Peyer's patch (tissue), 4 donors: Measurements from ENCODE around the gene CHMP4B. TPM values are rescaled to one million over a fixed set of nuclear protein-coding genes. Genes with fewer than 3 reads are reported as not detected.

Source experiments
- DNase-seq, 3 donors: peaks; one replicate each; pipeline ENCODE4 v3.0.0-alpha.2; 2017 to 2019
- H3K27ac ChIP-seq, 4 donors: fragments of 200-600 bp; sonication (generic); one replicate each; pipeline ENCODE4 v1.5.1; 2016 to 2019
- H3K27me3 ChIP-seq, 2 donors: fragments of 200-600 bp; sonication (generic); one replicate each; pipeline ENCODE4 v1.5.1; 2019
- H3K36me3 ChIP-seq, 3 donors: fragments of 200-600 bp; sonication (generic); one replicate each; pipeline ENCODE4 v1.5.1; 2016 to 2019
- H3K4me1 ChIP-seq, 4 donors: fragments of 200-600 bp; sonication (generic); one replicate each; pipeline ENCODE4 v1.5.1; 2016 to 2019
- H3K4me3 ChIP-seq, 4 donors: fragments of 200-600 bp; sonication (generic); 1 replicate in 3 of 4; 2 replicates in 1 of 4; pipeline ENCODE4 v1.5.1; 2016 to 2019; ENCODE audit warnings: mild to moderate bottlenecking in 1 of 4
- H3K9me3 ChIP-seq, 4 donors: fragments of 200-600 bp; sonication (generic); one replicate each; pipeline ENCODE4 v1.5.1; 2016 to 2019; ENCODE audit warnings: mild to moderate bottlenecking in 1 of 4
- CTCF ChIP-seq, 6 experiments: fragments of 450-650 bp in 4 of 6; fragments of 200-600 bp in 2 of 6; sonication (generic) in 1 of 6; IDR thresholded peaks; one replicate each; pipeline ENCODE4 v1.5.1; 2017 to 2019; ENCODE audit warnings: antibody characterized with exemption in 6 of 6, mild to moderate bottlenecking in 3 of 6, moderate library complexity in 1 of 6
- POLR2A ChIP-seq, 2 donors: fragments of 450-650 bp; IDR thresholded peaks; one replicate each; pipeline ENCODE4 v1.5.1; 2017; ENCODE audit warnings: antibody characterized with exemption in 2 of 2, mild to moderate bottlenecking in 2 of 2, moderate library complexity in 2 of 2
- total RNA-seq, 4 donors: library from RNA; depleted of rRNA; stranded (reverse); fragments of >200 nt; gene quantifications; one replicate each; pipeline ENCODE4 v1.1.0, GENCODE V29; 2016

Gene CHMP4B
- total RNA-seq, 4 donors from 2014 or later, result 80.0 to 137 (median 111) TPM

DNA sequence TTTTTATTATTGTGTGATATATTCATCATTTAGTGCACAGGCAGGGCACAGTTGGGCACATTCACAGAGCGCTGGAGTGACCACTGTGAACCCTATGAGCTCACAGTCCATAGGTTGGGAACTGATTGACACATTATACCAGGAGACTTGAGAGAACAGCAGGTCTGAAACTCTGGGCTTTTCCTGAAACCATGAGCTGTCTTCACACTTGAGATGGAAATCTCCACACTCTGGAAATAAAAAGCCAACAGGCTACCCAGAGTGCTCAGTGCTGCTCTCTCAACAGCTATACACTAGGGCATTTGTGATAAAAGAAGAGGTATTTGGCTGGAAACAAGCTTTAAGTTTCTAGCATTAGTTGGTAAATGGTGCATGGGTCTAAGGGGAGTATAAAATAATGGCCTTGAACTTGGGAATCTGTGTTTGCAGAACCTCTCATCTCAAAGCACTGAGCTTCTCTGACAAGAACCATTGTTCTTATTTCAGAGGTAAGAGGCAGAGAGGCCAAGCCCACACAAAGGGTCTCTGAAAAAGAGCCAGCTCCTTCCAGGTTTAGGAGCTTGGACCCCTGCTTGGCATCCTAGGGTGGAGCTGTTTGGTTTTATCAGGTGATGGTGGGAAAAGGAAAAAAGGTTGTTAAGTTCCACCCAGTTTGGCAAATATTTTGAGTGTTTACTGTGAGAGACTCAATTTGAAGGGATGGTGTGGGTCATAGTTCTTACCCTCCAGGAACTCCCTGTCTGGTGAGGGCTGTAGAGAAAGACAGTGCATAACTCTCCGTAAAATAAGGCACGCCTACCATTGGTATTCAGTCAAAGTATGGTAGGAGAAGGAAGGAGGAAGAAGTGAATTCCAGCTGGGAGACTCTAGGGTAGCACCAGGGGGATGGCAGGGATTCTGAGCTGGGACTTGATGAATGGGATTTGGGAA lies 14.5 kb downstream of the CHMP4B start:
- TF ChIP-seq POLR2A (IDR thresholded peaks at IDR 0.05) (no peak), CTCF (IDR thresholded peaks at IDR 0.05) (no peak)
- no peaks in the 10 kb centered on the region for H3K9me3 ChIP-seq
- H3K4me3 ChIP-seq, result no peak overlapping the region
- peak in 1 of 3 donors; percentile 81 for DNase-seq
- no peaks in the 10 kb centered on the region for H3K27me3 ChIP-seq
- H3K27ac ChIP-seq, result peak overlapping the region in 3 of 4 donors; percentile 38 to 83 (median 69)
- H3K4me1 ChIP-seq, result peaks cover 0 to 80% (median 12%) of the 10 kb centered on the region in 4 donors
- no peaks in the 10 kb centered on the region for H3K36me3 ChIP-seq

DNA sequence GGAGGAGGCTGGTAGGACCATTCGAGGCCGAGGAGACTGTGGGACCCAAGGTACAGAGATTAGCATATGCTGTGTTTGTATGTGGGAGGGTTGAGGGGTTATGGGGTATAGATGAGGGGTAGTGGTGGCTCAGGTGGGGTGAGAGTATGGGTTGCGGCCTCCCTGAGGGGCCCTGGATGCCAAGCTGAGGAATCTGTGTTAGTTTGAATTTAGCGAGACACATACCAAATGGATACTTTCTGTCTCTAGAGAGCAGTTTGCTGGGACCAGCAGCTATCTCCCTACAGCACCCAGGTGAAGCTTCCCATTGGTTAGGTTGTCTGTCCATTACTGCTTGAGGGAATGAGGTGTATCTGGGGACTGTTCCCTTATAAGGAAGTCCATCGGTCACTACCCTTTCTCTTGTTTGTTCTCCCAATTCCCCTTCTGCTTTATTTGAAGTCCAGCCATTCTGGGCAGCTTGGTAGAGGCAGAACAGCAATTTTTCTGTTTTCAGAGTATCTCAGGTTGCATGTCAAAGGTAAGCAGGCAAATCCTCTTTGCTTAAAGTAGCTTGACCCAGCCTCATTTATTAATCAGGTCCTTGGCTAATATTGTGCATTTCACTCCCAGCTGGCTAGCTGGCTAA lies 15.2 kb downstream of the CHMP4B start:
- Histone ChIP-seq H3K4me1 (peaks cover 0 to 82% (median 12%) of the 10 kb centered on the region in 4 donors), H3K27ac (peak overlapping the region in 3 of 4 donors; percentile 28 to 83 (median 69)), H3K9me3 (no peaks in the 10 kb centered on the region), H3K4me3 (peak overlapping the region in 1 of 4 donors; percentile 5), H3K36me3 (no peaks in the 10 kb centered on the region), H3K27me3 (no peaks in the 10 kb centered on the region)
- TF ChIP-seq CTCF (IDR thresholded peaks at IDR 0.05) (no peak), POLR2A (IDR thresholded peaks at IDR 0.05) (no peak)
- DNase-seq, result no peak

GRCh38 chr20:33827109-33827508 lies 16.0 kb downstream of the CHMP4B start:
- Histone ChIP-seq H3K4me1 (peaks cover 0 to 89% (median 15%) of the 10 kb centered on the region in 4 donors), H3K27me3 (no peaks in the 10 kb centered on the region), H3K27ac (peak overlapping the region in 2 of 4 donors; percentile 69 to 83), H3K4me3 (no peak overlapping the region), H3K9me3 (no peaks in the 10 kb centered on the region), H3K36me3 (no peaks in the 10 kb centered on the region)
- TF ChIP-seq POLR2A (IDR thresholded peaks at IDR 0.05) (no peak), CTCF (IDR thresholded peaks at IDR 0.05) (no peak)
- DNase-seq, result no peak

DNA sequence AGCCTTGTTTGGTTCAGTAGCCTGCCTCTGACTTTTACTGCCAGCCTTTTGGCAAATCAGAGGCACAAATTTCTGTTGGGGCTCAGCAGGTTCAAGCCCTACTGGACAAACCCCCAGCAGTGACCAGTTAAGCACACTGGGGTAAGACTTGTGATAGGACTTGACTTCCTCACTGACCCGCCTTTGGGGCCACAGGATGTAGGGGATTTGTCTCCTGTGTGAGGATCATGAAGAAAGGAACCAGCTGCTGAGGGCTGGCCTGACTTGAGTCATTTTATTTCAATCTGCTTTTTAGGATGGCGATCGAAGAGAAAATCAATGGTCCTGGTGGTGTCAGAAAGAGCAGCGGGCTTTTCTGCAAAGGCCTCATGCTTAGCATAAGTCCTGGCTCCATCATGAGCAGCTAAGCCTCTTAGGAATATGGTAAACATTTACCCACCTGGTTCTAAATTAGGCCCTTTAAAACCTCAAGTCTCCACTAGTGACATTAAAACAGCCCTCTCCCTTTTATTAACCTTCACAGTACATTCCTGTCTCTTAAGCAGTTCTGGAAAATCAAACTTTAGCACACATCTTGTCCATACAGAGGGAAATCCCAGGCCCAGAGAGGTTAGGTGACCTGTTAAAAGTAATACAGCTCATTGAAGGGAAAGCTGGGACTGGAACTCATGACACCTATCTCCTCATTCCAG lies 16.6 kb downstream of the CHMP4B start:
- DNase-seq, result no peak
- Histone ChIP-seq H3K36me3 (no peaks in the 10 kb centered on the region), H3K9me3 (no peaks in the 10 kb centered on the region), H3K27ac (peak overlapping the region in 1 of 4 donors; percentile 83), H3K27me3 (no peaks in the 10 kb centered on the region), H3K4me1 (peaks cover 0 to 94% (median 15%) of the 10 kb centered on the region in 4 donors), H3K4me3 (no peak overlapping the region)
- TF ChIP-seq CTCF (IDR thresholded peaks at IDR 0.05), result no peak
- TF ChIP-seq POLR2A (IDR thresholded peaks at IDR 0.05), result no peak

DNA sequence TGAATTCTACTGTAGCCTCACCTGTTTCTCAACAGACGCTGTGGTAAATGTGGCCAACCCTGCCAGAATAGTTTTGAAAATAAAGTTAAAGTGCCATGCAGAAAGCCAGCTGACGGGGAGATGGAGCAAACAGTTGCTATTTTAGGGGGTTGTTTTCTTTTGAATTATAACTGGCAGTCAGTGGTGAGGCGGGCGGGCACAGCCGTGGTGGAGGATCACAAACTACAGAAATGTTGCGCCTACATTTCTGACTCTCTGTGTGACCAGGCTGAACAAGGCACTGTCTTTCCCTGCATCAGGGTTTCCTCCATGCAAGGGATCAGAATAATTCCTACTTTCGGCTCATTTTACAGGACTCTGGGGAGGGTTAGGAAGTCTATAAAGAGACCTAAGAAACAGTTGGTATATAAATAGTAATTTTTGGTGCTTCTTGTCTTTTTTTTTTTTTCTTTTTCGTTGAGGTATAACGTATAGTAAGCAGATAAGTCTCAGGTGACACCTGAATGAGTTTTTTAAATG lies 17.2 kb downstream of the CHMP4B start:
- Histone ChIP-seq H3K9me3 (no peaks in the 10 kb centered on the region), H3K36me3 (no peaks in the 10 kb centered on the region), H3K27me3 (no peaks in the 10 kb centered on the region), H3K4me3 (no peak overlapping the region), H3K4me1 (peaks cover 0 to 98% (median 15%) of the 10 kb centered on the region in 4 donors), H3K27ac (peak overlapping the region in 1 of 4 donors; percentile 11)
- DNase-seq, result no peak
- no peak for TF ChIP-seq POLR2A (IDR thresholded peaks at IDR 0.05)
- TF ChIP-seq CTCF (IDR thresholded peaks at IDR 0.05), result no peak
